NT2/D1 (cell line): ENCODE results near the gene HOXC10.

Source experiments
- DNase-seq: peaks from one replicate; pipeline ENCODE4 v3.0.0-alpha.2; 2011; ENCODE audit warnings: low read depth, low spot score
- H3K27me3 ChIP-seq: 2 replicates; pipeline ENCODE4 v1.6.0; 2011; ENCODE audit warnings: mild to moderate bottlenecking; ENCODE audit not compliant: insufficient read length, insufficient read depth
- H3K36me3 ChIP-seq: 2 replicates; pipeline ENCODE4 v1.6.1; 2011; ENCODE audit warnings: mild to moderate bottlenecking, low read length, mixed read lengths; ENCODE audit not compliant: insufficient read depth, insufficient read length
- H3K4me1 ChIP-seq: 2 replicates; pipeline ENCODE4 v1.5.1; 2011; ENCODE audit not compliant: insufficient read depth, insufficient read length
- H3K4me3 ChIP-seq: 2 replicates; pipeline ENCODE4 v1.5.1; 2011; ENCODE audit warnings: low read depth; ENCODE audit not compliant: insufficient read length
- H3K9ac ChIP-seq: 2 replicates; pipeline ENCODE4 v1.6.0; 2011; ENCODE audit warnings: low read depth; ENCODE audit not compliant: insufficient read length
- H3K9me3 ChIP-seq: 2 replicates; pipeline ENCODE4 v1.5.1; 2011; ENCODE audit warnings: mild to moderate bottlenecking, low read length; ENCODE audit not compliant: insufficient read depth
- SUZ12 ChIP-seq: IDR thresholded peaks from 2 replicates; pipeline ENCODE4 v1.6.1; 2011; ENCODE audit not compliant: insufficient read length, insufficient read depth; ENCODE audit errors: extremely low read depth
- YY1 ChIP-seq: IDR thresholded peaks from 2 replicates; pipeline ENCODE4 v1.6.1; 2011; ENCODE audit not compliant: insufficient read length, insufficient read depth
- ZNF274 ChIP-seq: IDR thresholded peaks from 2 replicates; pipeline ENCODE4 v1.6.1; 2011; ENCODE audit warnings: mild to moderate bottlenecking, low read depth, low read length

Gene HOXC10

DNA sequence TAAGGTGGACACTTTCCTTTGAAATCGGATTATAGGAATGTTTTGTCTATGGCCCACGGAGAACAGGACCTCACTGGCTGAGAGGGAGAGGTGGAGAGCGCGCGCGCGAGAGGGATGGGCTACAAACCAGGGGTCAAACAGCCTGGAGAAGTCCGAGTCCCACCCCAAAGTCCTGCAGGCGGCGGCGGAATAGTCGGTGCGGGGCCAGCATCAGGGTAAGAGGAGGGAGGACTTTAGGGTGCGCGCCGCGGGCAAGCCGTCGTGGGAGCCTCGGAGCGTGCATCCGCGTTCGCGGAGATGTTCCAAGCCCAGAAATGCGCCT, 20.5 kb downstream of the HOXC10 start:
- DNase-seq: no peak
- H3K27me3 ChIP-seq: peaks cover 97% of the 10 kb centered on the region
- no peak overlapping the region for H3K9ac ChIP-seq
- H3K9me3 ChIP-seq: no peaks in the 10 kb centered on the region
- TF ChIP-seq YY1 (no peak), ZNF274 (no peak), SUZ12 (no peak)
- H3K36me3 ChIP-seq: no peaks in the 10 kb centered on the region
- peaks cover 7% of the 10 kb centered on the region for H3K4me1 ChIP-seq
- H3K4me3 ChIP-seq: no peak overlapping the region

- H3K9me3 ChIP-seq: no peaks in the 10 kb centered on the region
- H3K4me1 ChIP-seq: peaks cover 5% of the 10 kb centered on the region
- no peak overlapping the region for H3K4me3 ChIP-seq
- TF ChIP-seq YY1: no peak
- TF ChIP-seq ZNF274: no peak
- TF ChIP-seq SUZ12: no peak
- no peak overlapping the region for H3K9ac ChIP-seq
- peak; percentile 69 for DNase-seq
- no peaks in the 10 kb centered on the region for H3K36me3 ChIP-seq
- peaks cover 97% of the 10 kb centered on the region for H3K27me3 ChIP-seq
Observed at GRCh38 chr12:54005853-54006558, 21.1 kb downstream of the HOXC10 start.

GRCh38 chr12:54006559-54007220, 21.7 kb downstream of the HOXC10 start:
- DNase-seq: no peak
- Histone ChIP-seq H3K27me3 (peaks cover 97% of the 10 kb centered on the region), H3K4me3 (no peak overlapping the region), H3K4me1 (peaks cover 5% of the 10 kb centered on the region), H3K36me3 (no peaks in the 10 kb centered on the region), H3K9ac (no peak overlapping the region), H3K9me3 (no peaks in the 10 kb centered on the region)
- TF ChIP-seq YY1: no peak

GRCh38 chr12:54007538-54008259, 22.8 kb downstream of the HOXC10 start:
- TF ChIP-seq ZNF274 (no peak), SUZ12 (no peak), YY1 (no peak)
- H3K4me3 ChIP-seq: no peak overlapping the region
- peaks cover 97% of the 10 kb centered on the region for H3K27me3 ChIP-seq
- no peaks in the 10 kb centered on the region for H3K36me3 ChIP-seq
- peaks cover 5% of the 10 kb centered on the region for H3K4me1 ChIP-seq
- no peak for DNase-seq
- H3K9me3 ChIP-seq: no peaks in the 10 kb centered on the region
- no peak overlapping the region for H3K9ac ChIP-seq

DNA sequence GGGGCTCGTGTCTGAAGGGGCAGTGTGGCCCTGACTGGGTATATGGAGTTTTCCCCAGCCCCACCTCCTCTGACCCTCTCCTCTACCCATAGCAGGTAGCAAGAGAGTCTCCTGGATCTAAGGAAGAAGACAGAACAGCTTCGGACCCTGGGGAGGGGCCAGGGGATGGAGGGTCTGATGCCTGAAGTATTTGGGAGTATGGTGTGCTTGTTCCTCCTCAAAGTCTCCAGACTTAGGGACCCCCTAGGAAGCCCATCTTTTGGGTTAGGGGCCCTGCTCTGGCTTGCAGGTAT, 23.3 kb downstream of the HOXC10 start:
- H3K9ac ChIP-seq: no peak overlapping the region
- H3K4me3 ChIP-seq: no peak overlapping the region
- no peak for TF ChIP-seq ZNF274
- TF ChIP-seq SUZ12: no peak
- TF ChIP-seq YY1: no peak
- DNase-seq: no peak
- peaks cover 97% of the 10 kb centered on the region for H3K27me3 ChIP-seq
- H3K9me3 ChIP-seq: no peaks in the 10 kb centered on the region
- peaks cover 5% of the 10 kb centered on the region for H3K4me1 ChIP-seq
- H3K36me3 ChIP-seq: no peaks in the 10 kb centered on the region

DNA sequence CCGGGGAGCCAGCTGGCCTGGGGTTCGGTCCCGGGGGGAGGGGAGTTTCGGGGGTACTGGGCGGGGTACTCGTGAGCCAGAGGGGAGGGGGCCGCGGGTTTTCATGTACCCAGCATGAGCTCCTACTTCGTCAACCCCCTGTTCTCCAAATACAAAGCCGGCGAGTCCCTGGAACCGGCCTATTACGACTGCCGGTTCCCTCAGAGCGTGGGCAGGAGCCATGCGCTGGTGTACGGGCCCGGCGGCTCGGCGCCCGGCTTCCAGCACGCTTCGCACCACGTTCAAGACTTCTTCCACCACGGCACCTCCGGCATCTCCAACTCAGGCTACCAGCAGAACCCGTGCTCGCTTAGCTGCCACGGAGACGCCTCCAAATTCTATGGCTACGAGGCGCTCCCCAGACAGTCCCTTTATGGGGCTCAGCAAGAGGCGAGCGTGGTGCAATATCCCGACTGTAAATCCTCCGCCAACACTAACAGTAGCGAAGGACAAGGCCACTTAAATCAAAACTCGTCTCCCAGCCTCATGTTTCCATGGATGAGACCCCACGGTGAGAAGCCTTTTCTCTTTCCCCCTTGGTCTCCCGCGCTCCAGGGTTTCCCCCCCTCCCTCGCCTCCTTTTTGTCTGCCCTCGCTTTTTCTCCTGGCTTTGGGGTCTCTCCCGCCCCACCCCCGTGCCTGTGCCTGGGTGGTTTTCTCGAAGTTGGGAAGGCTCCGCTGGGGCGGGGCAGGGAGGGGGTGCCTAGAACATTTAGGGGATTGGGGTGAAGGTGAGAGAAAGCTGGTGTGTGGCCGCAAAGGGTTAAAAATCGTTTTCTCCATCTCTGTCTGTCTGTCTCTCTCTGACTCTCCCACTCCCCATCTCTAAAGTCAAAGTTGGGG, 24.5 kb downstream of the HOXC10 start:
- Histone ChIP-seq H3K27me3 (peaks cover 97% of the 10 kb centered on the region), H3K9me3 (no peaks in the 10 kb centered on the region), H3K9ac (peak overlapping the region; percentile 38), H3K4me1 (peaks cover 5% of the 10 kb centered on the region), H3K36me3 (no peaks in the 10 kb centered on the region), H3K4me3 (peak overlapping the region; percentile 15)
- no peak for DNase-seq
- no peak for TF ChIP-seq YY1
- no peak for TF ChIP-seq ZNF274
- TF ChIP-seq SUZ12: peak; percentile 99
